ENCODE results near the gene ADGRA1. TPM values are rescaled to one million over a fixed set of nuclear protein-coding genes. Genes with fewer than 3 reads are reported as not detected.

The ADGRA1 gene
- total and polyA plus RNA-seq, 2 experiments from 2014 or later: 0.23 to 0.52 TPM

- no peak for DNase-seq (ENCODE audit: low spot score)
- TF ChIP-seq EZH2 (IDR thresholded peaks at IDR 0.05; ENCODE audit: low read depth, unreplicated experiment): no peak
- TF ChIP-seq CTCF (conservative IDR thresholded peaks at IDR 0.05; ENCODE audit: low read depth in 2 of 2): peak; percentile 21 to 68; a peak in 2 of 4 replicates
- H2AFZ ChIP-seq: no peak overlapping the region
- no peak overlapping the region for H3K4me3 ChIP-seq
- Mint-ChIP-seq H3K4me3 (no peak overlapping the region), H3K4me1 (peaks cover 14% of the 10 kb centered on the region), H3K27me3 (ENCODE audit: insufficient read depth, low read depth, poor library complexity) (peaks cover 10% of the 10 kb centered on the region), H3K27ac (no peak overlapping the region), H3K36me3 (ENCODE audit: low read depth) (no peaks in the 10 kb centered on the region; the same call in 2 of the 3 replicates), H3K9me3 (no peaks in the 10 kb centered on the region)
- no peaks in the 10 kb centered on the region for H3K36me3 ChIP-seq (ENCODE audit: insufficient read depth)
- H3K4me2 ChIP-seq: no peak overlapping the region
- H3K79me2 ChIP-seq (replicated peaks; ENCODE audit: insufficient read depth): no peaks in the 10 kb centered on the region
- H4K20me1 ChIP-seq (replicated peaks; ENCODE audit: insufficient read depth): no peaks in the 10 kb centered on the region
- H3K4me1 ChIP-seq (ENCODE audit: insufficient read depth): peaks cover 11% of the 10 kb centered on the region
- H3K27me3 ChIP-seq (ENCODE audit: insufficient read depth): no peaks in the 10 kb centered on the region
- ATAC-seq: no peak
- H3F3A ChIP-seq (replicated peaks; ENCODE audit: low read depth): peaks cover 1% of the 10 kb centered on the region; the same call in 1 of the 2 replicates
- H3K9me2 ChIP-seq (ENCODE audit: insufficient read depth): no peaks in the 10 kb centered on the region
- H3K27ac ChIP-seq (ENCODE audit: low read depth): no peak overlapping the region
Observed at GRCh38 chr10:133096616-133097269, 9.0 kb downstream of the ADGRA1 start.

GRCh38 chr10:133097418-133097817 lies 9.7 kb downstream of the ADGRA1 start:
- Mint-ChIP-seq H3K27me3 (ENCODE audit: insufficient read depth, low read depth, poor library complexity) (peaks cover 16% of the 10 kb centered on the region), H3K36me3 (ENCODE audit: low read depth) (no peaks in the 10 kb centered on the region; the same call in 2 of the 3 replicates), H3K9me3 (no peaks in the 10 kb centered on the region), H3K4me1 (peaks cover 21% of the 10 kb centered on the region), H3K27ac (no peak overlapping the region), H3K4me3 (no peak overlapping the region)
- Histone ChIP-seq H3K4me1 (ENCODE audit: insufficient read depth) (peaks cover 13% of the 10 kb centered on the region), H3K4me2 (no peak overlapping the region), H3K27me3 (ENCODE audit: insufficient read depth) (no peaks in the 10 kb centered on the region), H3K27ac (ENCODE audit: low read depth) (no peak overlapping the region), H3K4me3 (no peak overlapping the region), H3K79me2 (replicated peaks; ENCODE audit: insufficient read depth) (no peaks in the 10 kb centered on the region), H3K9me2 (ENCODE audit: insufficient read depth) (no peaks in the 10 kb centered on the region), H2AFZ (no peak overlapping the region), H4K20me1 (replicated peaks; ENCODE audit: insufficient read depth) (no peaks in the 10 kb centered on the region), H3F3A (replicated peaks; ENCODE audit: low read depth) (peaks cover 7% of the 10 kb centered on the region; the same call in 1 of the 2 replicates), H3K36me3 (ENCODE audit: insufficient read depth) (no peaks in the 10 kb centered on the region)
- ATAC-seq (no peak), DNase-seq (ENCODE audit: low spot score) (no peak)
- no peak for TF ChIP-seq ETS1 (IDR thresholded peaks at IDR 0.05)
- TF ChIP-seq ZNF114 (CRISPR knock-in tag; IDR thresholded peaks at IDR 0.05): no peak
- TF ChIP-seq STAT1 (IDR thresholded peaks at IDR 0.05; ENCODE audit: unreplicated experiment): no peak
- no peak for TF ChIP-seq ZNF462 (CRISPR knock-in tag; IDR thresholded peaks at IDR 0.05)
- TF ChIP-seq EZH2 (IDR thresholded peaks at IDR 0.05; ENCODE audit: low read depth, unreplicated experiment): no peak
- no peak for TF ChIP-seq ZNF331 (CRISPR knock-in tag; IDR thresholded peaks at IDR 0.05; ENCODE audit: low read depth)
- no peak for TF ChIP-seq CTCF (conservative IDR thresholded peaks at IDR 0.05; ENCODE audit: low read depth in 2 of 2)
- no peak for TF ChIP-seq EZH2phosphoT487 (IDR thresholded peaks at IDR 0.05; ENCODE audit: unreplicated experiment)
- no peak for TF ChIP-seq NANOG (IDR thresholded peaks at IDR 0.05; ENCODE audit: borderline replicate concordance)
